HG03469 (cell line): ENCODE measurements around the gene HRH3.
A peak's percentile ranks its signal among the peaks of the same experiment; 100 is the strongest.

Experiments used
- ATAC-seq: cut with Tn5 transposase; IDR thresholded peaks from one replicate; pipeline ENCODE4 v1.9.1; 2021; ENCODE audit warnings: mild to moderate bottlenecking, moderate library complexity, moderate number of reproducible peaks; ENCODE audit not compliant: unreplicated experiment

HRH3 gene

DNA sequence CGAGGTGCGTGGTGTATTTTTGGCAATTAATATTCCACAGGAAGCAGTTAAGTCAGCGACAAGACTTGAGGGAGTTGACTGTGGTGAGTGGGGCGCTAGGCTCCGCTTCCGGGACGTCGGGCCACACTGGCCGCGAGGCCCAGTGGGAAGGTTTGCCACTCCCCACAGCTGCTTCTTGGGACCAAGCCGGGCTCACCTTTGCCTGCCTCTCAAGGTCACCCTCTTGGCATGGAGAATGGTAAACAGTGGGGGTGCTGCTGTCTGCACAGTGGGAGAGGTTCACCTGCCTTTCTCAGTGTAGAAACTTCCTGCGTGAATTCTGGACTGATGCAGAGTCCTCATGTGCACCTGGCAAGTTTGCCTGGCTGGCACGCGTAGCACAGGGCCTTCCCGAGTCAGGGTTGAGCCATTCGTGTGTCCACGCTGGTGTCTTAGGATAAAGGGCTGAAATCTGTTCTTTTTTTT, 24.6 kb upstream of the HRH3 start:
- no peak for ATAC-seq

DNA sequence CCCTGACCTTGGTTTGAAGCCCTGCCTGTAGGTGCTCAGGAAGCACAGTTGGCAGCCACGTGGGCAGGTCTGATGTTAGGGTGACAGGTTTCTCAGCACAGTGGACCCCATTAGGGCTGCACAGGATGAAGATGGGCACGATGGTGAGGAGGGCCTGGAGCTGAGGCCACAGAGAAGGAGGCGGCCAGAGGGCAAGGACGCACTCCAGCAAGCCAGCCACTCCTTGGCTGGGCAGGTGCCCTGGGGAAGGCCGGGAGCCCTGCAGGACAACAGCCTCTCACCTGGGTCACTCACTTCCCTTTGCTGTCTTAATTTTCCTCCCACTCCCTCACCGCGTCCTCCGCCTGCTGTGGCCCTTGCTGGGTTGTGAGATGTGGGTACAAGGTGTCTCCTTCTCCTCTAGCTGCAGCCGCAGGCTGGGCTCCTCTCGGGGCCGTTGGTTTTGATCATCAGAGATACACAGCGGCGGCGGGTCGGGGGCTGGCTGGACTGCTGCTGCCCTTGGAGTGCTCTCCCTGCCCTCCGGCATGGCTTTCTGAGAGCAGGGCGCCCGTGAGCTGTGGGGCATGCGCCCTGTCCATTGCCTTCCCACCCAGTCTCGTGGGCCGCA, 23.9 kb upstream of the HRH3 start:
- no peak for ATAC-seq

DNA sequence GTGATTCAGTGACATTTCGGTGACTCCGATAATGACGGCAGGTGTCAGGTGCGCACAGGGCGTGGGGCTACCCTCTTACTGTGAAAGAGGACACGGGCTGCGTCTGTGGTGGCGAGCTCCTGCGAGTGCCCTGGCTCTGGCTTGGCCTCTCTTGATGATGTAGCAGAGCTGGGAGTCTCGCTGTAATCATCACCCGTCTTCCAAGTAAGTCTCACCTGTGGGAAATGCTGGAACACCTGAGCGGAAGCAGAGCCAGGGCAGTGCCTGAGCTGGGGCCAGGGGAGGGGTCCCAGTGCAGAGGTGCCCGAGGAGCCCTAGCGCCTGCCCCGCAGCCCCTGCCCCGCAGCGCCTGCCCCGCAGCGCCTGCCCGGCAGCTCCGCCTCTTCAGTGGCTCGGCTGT, 23.0 kb upstream of the HRH3 start:
- ATAC-seq, result no peak

DNA sequence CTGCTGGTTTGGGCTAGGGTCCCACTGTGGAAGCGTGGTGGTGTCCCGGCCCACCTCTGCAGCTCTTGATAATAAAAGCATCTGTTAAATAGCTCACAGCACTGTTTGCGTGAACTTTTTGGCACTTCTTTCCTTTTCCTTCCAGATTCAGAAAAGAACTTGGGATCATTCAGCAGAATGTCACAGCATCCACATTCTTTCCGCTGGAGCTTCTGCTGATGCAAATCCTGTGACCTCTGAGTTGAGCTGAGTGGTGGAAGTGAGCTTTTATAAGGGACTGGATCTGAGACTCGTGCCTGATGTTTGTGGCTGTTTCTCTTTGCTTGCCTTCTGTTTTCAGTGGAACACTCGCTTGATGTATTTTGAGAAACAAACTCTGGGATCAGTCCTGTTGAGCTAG, 22.1 kb upstream of the HRH3 start:
- ATAC-seq, result no peak

DNA sequence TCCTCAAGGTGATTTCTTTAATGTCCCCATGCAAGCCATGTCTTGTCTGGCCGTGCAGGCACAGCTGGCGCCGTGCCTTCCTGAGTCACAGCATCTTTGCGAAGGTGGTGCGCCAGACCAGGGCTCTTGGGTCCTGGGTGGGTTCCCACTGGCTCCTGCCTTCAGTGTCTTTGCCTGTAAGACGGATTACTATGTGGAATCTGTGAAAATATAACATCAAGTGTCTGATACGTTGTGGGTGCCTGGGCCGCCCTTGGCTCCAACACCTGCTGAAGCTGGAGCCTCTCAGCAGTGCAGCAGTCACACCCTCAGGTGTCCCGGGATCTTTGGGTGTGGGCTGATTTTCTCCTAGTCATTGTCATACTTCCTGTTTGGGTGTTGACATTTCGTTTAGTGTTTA, 21.4 kb upstream of the HRH3 start:
- ATAC-seq, result no peak

DNA sequence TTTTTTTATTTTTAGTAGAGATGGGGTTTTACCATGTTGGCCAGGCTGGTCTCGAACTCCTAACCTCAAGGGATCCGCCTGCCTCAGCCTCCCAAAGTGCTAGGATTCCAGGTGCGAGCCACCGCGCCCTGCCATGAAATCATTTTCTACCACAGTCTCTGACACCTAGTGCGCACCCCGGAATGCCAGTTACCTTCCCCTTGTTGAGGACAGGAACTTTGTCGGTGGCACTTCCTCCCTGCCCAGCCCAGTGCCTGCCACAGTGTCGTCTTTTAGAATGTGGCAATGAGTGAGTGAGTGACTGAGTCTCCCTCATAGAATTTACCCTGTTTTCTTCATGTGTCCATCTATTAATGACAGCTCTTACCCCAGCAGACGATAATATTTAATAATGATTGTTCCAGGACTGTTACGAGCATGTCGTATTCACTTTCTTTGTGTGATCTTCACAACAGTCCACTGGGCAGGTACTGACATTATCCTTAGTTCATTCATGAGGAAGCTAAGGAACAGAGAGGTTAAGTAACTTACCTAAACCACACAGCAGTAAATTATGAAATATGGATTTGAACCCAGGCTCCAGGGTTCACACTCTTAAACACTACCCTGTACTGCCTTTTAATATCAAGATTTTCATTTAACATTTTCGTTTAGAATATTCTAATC, 20.1 kb upstream of the HRH3 start:
- no peak for ATAC-seq

DNA sequence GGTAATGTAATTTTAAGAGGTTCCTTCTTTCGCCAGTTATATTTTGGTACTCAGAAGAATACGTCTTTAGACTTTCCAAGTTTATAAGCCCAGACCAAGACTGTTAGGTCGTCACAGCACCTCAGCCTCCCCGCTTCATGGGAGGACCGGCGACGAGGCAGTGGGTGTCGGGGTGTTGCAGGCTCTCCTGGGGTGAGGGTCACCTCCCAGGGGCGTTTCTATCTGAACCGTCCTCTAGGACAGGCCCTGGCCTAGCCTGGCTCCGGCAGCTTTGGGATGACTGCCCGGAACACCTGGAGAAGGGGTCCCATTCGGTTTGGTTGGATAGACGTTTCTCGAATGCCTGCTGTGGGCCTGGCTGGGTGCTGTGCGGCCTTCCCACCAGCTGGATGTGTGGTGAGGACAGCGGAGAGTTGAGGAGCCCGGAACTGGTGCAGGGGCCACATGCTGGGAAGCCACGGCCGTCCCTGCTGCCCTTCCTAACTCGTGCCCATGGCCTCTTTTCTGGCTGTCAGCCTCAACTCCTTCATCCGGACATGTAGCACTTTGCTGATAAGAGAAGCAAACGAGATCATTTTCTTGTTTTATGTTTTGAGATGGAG, 19.3 kb upstream of the HRH3 start:
- ATAC-seq, result no peak

DNA sequence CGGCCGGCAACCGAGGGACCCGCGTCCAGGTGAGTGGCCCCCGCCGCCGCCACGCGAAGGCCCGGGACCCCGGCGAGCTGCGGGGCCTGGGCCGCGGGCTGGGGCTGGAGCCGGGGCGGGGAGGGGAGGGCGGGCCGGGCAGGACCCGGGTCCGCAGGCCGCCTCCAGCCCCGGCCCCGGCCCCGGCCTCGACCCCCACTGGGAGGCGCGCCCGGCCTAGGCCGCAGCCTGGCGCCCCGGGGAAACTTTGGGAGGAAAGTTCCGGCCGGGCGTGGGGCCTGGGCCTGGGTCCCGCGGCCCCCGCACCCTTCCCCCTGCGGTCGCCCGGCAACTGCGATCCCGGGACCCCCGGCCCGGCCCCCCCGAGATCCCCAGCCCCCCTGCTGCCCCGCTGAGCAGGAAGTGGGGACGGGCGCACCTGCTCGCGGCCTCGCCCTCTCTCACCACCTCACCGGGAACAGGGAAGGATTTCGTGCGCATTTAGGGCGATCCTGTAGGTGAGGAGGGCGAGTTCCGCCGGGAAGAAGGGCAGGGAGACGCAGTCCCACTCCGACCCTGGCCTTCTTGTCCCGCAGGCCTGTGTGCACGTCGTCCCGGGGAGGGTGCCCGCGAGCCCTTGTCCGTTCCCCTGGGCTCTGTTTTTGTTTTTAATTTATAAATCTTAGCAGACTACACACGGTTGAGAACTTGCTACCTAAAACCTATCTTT, 18.6 kb upstream of the HRH3 start:
- ATAC-seq, result no peak

DNA sequence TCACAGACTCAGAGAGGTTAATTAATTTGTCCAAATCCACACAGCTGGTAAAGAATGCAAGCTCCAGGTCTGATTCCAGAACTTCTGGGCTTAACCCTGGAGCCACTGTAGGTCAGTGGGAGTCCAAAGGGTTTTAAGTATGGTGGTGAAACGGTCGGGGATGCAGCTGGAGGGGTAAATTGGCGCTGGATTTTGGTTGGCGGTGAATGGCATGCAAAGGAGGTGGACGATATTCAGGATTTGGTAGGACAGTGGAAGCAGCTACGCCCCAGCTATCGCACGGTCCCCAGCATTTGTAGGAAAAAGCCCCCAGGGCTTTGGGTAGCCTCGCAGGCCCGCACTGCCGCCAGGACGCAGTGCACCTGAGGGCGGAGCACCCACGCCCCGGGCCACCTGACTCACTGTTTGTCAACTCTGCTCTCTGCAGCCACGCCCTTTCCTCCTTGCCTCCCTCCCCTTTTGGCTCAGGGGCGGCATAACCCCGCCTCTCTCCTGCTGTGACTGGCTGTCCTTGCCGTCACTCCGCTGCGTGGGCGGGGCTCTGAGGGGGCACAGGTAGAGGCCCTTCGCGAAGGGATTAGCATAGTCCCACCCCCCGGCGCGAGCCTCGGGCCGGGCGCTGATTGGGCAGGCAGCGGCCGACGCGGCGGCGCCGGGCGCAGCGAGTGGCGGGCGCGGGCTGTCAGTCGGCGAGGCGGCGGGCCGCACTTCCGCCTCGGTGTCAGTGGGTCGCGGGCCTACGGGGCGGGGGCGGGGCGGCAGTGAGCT, 17.9 kb upstream of the HRH3 start, which contains the start of gene OSBPL2:
Gene OSBPL2 (plus strand): TSS at position 721 of the 768 bp plus-strand sequence. CDS start 17,664 bp downstream, outside the sequence.
- peak; percentile 96 for ATAC-seq

DNA sequence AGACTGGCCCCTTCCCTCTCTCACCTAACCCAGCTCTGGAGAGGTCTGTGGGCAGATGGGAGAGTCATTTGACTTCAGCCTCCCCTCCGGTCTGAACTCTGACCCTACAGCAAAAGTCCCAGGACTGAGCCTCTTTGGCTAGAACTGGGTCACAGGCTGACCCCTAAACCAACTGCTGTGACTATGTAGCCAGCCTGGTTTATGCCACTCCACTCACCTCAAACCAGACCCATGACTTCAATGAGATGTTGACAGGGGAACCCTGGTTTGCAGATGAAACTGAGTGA, 17.4 kb upstream of the HRH3 start:
- no peak for ATAC-seq

DNA sequence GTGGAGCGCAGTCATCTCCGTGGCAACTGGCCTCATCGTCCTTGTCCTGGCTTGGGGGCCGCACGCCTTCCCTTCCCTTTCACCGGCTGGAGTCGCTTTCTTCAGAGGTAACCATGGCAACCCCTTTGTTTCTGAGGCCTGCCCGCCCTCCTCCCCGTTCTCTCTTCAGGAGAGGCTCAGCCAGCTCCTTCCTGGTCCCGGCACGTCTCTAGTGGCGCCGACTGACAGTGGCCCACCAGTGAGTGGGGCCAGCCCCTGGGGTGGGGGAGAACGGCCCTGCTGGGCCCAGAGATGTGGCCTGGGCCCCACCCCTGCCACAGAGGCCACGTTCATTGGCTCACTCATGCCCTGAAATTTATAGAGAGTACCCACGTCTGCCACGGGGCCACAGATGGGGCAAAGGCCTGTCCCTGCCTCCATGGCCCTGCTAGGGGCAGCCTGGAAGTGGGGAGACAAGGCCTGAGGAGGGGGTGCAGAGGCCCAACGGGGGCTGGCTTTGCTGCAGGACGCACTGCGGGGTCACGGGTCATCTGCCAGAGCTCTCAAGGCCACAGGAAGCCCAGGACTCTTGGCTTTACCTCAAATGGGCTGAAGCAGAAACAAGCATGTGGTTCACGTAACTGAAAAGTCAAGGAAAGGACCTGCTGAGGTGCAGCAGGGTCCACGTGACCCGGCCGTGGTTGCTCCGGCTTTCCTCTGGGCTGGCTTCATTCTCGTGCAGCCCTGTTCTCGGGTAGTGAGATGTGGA, 16.9 kb upstream of the HRH3 start:
- ATAC-seq, result no peak

DNA sequence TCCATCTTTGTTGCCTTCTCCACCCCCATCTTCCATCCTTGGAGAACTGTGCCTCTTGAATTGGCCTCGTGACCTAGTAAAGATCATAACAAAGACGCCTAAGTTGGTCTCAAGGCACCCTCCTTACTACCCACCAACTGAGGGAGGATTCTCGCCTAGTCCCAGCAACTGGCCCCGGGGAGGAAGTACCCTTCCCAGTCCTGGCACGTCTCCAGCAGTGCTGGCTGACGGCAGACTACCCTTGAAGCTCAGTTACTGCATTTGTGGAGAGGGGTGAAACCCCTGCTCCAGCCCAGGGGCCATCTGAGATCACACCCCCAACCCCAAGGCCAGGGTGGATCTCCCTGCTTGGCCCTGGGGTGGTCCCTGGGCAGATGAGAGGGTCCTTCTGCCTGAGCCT, 16.1 kb upstream of the HRH3 start:
- no peak for ATAC-seq

DNA sequence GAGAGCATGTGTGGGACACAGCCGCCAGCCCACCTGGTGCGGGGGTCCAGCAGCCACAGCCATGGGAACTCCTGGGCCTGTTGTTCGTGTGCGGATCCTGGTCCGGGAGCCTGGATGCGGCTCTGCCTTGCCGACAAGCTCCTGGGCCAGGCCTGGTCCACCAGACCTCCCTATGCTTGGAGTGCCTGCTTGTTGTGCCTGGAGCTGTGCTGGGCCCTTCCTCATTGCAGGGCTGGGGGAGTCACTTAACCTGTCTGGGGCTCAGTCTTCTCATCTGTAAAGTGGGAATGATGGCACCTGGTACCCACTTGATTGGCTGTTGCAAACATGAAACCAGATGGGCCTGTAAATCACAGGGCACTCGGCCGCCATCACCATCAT, 15.7 kb upstream of the HRH3 start:
- ATAC-seq, result no peak

DNA sequence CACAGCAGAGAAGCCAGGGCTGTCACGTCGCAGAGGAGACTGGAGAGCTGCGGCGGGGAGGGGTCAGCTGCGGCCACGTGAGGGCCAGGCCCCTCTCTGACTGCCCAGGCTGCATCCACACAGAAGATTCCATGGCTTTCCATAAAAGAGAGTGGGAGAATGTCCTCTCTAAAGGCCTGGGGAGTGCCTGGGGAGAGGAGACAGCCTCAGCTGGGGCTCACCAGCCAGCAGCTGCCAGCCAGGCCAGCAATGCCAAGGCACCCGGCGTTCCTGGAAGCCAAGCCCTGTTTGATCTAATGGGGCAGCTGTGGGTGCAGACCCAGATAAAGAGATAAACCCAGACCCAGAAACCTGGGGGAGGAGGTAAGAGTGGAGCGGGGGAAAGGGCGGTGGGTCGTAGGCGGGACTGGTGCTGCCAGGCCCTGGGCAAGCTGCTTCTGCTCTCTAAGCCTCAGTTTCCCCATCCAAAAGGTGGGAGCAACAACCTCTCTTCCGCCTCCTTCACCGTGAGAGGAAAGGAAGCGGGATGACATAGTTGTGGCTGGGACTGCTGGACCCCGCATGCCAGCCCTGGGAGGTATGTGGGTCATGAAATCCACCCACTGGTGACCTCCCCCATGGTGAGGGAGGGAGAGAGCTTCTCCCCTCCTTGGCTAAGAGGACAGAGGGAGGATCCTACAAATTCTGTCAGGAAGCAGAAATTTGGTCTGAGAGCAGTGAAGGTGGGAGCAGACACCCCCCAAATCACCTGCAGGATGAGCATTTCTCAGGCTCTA, 15.1 kb upstream of the HRH3 start:
- no peak for ATAC-seq

DNA sequence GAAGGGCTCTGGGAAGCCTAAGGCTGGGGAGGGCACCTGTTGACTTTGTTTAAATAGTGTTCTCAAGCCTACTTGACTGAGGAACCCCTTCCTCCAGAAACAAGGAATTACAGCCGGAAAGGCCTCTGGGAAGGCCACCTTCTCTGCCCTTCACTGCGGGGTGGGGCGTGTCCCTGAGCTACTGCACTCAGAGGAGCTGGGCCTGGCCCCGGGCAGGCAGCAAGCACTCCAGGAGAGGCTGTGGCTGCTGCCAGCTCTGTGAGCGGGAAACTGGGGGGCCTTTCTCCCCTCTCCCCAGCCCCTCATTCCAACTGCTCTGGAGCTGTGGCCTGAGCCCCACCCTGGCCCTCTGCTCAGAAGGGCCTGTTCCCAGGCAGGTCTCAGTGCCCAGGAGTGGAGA, 14.3 kb upstream of the HRH3 start:
- no peak for ATAC-seq

DNA sequence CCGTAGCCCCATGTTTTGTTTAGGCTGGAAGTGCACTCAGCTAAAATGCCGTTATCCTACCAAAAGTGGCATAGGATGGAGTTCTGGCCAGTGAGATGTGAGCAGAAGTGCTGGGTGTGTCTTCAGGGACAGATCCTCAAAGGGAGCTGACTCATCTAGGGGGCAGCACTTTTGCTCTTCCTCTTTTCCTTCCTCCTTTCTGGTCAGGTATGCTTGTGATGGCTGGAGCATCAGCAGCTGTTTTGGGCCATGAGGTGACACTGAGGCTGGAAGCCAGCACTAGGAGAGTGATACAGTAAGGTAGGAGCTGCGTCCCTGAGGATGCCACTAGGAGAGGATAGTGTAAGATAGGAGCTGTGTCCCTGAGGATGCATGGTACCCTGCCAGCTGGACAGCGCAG, 13.6 kb upstream of the HRH3 start:
- ATAC-seq, result no peak

DNA sequence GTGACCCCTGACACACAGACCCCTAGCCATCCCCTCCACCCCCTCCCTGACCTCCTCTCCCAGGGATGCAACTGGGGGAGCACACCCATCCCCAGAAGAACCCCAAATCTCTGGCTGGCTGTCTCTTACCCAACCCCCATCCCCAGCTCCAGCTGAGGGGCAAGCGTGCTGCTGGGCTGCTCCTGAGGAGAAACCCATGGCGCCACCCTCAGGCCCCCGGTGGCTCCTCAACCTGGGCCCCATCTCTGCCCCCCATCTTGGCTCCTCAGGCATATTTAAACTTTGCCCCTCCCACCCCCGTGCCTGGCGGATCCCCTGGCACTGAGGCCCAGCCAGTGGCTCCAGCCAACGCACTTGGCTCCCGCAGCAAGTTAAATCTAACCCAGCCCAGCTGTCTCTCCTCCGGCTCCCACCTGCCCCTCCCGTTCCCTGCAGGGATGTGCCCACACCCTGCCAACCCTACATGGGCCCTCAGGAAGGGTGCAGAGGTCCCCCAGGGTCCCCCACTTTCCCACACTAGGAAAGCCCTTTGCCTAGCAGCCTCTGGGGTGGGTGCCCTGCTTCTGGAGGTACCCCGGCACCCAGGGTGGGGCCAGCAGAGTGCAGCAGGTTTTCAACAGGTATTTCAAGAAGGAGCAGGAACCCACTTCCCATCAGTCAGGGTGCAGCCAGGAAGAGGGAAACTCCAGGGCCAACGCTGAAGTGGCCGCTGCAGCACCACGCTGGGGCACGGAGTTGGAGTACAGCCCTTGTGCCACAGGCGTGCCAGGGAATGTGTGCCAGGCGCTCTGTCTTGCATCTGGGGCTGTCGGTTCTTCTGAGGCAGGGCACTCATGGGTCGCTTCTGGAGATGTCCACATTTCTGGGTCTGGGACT, 12.9 kb upstream of the HRH3 start:
- ATAC-seq, result no peak

DNA sequence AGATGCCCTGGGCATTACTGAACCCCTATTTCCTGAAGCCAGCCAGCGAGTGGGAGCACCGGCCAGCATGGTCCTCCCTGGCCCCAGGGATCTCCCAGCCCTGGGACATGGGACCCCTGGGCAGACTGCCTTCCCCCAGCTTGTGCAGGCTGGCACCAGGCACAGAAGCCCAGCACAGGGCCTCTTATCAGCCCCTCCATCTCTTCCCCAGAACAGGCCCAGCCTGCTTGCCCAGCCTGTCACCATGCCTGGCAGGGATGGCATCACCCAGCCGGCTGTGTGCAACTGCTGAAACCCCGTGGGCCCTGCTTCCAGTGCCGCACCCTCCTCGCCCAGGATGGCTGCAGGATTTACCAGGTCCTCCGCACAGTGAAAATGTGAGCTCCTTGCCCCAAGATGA, 12.1 kb upstream of the HRH3 start:
- no peak for ATAC-seq

DNA sequence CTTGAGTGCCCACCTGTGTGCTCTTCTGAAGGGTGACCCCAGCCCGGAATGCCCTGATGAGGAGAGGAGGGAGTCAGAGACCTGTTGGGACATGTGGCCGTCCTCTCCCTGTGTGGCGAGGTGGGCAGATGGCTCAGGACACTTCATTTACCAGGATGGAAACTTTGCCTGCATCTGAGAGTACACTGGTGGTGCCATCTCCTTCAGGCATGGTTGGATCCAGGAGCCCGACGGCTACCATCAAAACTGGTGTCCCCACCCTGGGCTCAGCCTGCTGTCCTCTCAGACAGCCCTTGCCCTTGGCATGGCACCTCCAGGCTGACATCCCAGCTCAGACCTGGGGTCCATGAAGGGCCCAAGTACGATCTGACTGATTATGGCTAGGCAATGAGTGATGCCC, 11.2 kb upstream of the HRH3 start:
- ATAC-seq, result no peak
